Endometrial microvascular endothelial cells (primary cell): ENCODE measurements around the gene DOCK1. TPM values are rescaled to one million over a fixed set of nuclear protein-coding genes. Genes with fewer than 3 reads are reported as not detected.

Experiments
- in situ Hi-C: cut with HindIII; loops from 2 replicates; pipeline ENCODE4 v1.10.0; 2017; ENCODE audit warnings: low sequenced_read_pairs, low pct_unique_long_range_greater_than_20kb; ENCODE audit errors: inconsistent ontology term
- total RNA-seq: library from RNA; depleted of rRNA; stranded (reverse); fragments of >200 nt; gene quantifications from one replicate; pipeline ENCODE4 v1.2.3, GENCODE V29; 2015; ENCODE audit errors: inconsistent ontology term

Gene DOCK1
- total RNA-seq, 1 donor from 2014 or later: 38.1 TPM

DNA sequence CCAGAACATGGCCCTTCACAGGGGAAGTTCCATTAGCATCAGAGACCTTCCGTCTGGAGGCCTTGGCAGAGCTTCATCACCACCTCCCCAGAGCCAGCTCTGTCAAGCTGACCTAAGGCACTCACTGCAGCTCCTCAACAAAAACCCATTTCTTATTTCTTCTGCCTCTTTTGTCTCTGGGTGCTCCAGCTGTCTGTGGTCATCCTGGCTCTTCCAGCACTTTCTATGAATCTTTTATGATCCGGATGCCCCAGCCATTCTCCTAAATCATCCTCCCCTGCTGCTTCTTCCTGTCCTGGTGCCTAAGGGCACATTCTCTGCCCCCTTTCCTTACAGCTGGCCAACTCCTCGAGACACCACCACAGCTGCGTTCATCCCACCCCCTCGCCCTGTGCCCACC lies 462.9 kb downstream of the DOCK1 start:
- in situ Hi-C loops: no loop called here

DNA sequence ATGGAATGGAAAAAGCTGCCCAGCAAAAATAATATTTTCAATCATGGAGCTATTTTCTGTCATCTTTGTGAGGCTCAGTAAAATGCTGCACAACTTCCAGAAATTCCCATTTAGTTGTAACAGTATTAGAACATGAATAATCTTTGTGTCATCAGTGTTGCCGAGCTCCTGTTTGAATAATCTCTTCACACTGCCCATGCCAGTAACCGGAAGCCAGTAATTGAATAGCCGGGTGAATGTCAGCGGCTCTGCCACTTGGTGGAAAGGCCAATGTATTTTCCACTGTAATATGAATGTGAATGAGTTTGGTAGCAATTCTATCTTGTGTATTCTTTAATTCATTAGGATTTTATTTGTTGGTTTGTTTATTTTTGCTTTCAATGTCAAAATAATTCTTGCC lies 463.7 kb downstream of the DOCK1 start:
- in situ Hi-C loops: no loop called here

DNA sequence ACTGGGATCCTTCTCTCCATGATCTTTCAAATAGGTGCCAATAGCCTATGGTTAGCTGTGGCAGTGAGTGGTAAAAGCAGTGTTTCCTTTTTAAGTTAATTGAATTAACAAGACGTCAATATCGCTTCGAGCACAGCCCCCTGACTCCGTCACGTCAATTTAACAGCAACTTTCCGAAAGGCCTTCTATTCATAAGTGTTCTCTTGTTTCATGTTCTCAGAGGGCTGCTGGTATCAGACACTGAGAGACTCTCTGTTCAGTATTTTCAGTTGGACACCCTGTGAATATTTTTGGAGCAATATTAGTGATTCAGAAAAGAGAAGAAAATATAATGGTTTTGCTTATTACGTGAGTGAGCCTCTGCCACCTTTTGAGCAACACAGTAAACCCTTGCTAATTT lies 465.4 kb downstream of the DOCK1 start:
- in situ Hi-C loops: no loop called here

DNA sequence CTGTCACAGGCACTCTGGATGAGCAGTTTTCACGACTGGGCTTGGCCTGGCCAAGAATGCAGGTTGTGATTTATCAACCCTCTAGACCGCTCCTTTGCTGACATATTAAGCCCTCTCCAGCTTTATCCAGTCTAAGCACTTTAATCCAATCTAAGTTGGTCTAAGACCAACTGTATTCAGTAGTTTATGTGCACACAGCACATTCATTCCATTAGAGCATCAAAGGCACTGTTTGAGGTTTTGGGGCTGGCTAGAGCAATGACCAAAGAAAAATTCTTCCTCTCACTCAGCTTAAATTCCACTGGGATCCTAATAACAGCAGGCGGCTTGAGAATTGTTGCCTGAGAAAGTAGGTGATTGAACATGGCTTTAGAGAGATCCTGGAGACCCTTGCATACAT lies 467.1 kb downstream of the DOCK1 start:
- in situ Hi-C loops: no loop called here

DNA sequence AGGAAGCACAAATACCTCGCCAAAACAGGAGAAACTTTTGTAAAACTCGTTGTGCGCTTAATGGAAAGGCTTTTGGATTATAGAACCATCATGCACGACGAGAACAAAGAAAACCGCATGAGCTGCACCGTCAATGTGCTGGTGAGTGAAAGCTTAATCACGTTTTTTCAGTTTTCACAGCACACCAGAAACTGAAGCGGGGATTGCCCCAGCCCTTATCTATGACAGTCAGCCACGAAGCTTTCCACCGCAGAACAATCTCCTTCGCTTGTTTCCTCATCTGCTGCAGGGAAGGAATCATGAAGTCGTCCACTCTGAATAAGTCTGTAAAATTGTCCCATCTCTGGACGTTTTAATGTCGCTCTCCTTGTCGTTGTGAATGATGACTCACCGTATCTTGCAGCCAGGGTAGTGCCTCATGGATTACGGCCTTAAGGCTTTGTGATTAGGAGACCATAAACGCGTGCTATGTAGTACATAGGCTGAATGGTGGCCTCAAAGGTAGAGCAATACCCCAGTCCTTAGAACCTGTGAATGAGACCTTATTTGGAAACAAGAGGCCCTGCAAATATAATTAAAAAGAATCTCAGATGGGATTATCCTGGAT lies 468.9 kb downstream of the DOCK1 start:
- in situ Hi-C loops: no loop called here

DNA sequence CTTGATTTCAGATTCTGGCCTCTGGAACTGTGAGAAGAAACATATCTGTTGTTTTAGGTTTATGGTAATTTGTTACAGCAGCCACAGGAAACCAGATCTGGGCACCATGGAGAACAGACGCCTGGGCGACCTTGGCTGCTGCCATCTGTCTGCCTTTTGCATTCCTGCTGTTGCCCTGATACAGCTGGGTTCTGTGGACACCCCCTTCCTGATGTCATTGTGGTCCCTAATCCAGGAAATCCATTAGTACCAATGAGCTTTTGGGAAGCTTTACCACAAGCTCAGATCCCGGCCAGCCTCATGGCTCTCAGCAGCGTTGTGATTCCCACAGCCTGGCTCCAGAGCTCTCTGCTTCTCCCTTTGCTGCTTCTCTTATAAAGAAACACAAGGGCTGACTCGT lies 469.7 kb downstream of the DOCK1 start:
- in situ Hi-C loops: no loop called here

DNA sequence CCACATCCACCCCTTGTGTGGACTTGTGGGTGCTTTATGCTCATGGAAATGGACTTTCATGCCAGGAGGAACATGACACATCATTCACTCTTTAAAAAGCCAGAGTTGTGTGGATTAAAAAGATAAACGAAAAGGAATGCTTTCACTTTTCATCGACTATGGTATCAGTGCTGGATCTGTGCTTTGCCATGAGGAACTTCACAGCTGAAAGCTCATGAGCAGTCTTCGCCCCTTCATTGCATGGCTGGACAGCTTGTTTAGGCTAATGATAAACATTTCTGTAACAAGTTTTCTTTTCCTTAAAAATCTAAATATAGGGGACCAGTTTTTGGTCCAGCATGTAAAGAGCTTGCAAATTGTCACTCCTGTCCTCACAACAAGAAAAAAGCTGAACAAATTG lies 470.2 kb downstream of the DOCK1 start:
- in situ Hi-C loops: no loop called here

DNA sequence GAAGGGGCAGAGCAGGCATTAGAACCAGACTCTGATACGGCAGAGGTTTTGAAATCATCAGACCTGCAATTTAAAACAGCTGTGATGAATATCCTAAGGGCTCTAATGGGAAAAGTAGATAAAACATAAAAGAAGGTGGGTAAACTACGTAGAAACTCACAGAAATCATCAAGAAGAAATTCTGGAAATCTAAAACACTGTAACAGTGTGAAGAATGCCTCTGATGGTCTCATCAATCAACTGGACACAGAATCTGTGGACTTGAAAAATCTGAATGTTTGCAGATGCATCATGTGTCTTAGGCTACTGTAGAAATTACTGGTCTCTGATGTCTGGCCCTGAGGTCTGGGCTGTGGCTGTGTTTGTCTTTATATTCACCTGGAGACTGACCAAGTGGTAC lies 470.8 kb downstream of the DOCK1 start:
- in situ Hi-C loops: no loop called here

DNA sequence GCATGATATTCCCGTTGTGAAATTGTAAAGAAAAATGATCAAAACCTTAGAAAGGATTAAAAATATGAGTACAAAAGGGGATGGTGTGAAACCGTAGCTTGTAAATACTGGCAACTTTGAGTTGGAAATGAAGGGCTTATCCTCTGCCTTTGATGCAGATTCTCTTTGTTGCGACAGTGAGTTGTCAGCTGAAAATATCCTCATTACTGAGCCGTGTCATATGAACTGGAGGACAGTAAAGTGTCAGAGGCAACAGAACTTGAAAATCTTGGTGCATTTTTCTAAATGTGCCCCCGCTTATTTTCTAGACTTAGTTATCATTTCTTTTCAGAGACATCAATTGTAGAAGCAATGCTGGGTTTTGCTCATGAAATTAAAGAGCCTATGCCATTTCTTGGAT lies 473.4 kb downstream of the DOCK1 start:
- in situ Hi-C loops: no loop called here

DNA sequence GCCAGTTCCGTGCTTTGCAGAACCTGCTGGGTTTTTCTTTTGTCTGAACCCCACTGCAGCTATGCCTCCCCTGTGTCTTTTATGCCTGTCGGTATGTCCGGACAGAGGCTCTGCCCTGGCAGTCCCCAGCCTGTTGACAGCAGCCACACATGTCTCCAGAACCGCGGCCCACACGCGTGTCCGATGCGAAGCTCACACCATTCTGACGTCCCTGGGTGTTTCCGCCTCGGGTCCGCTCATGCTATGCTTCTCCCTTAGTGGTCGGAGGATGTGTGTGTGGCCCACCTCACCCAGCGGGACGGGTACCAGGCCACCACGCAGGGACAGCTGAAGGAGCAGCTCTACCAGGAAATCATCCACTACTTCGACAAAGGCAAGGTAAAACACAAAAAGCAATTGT lies 479.3 kb downstream of the DOCK1 start:
- in situ Hi-C loops: no loop called here

DNA sequence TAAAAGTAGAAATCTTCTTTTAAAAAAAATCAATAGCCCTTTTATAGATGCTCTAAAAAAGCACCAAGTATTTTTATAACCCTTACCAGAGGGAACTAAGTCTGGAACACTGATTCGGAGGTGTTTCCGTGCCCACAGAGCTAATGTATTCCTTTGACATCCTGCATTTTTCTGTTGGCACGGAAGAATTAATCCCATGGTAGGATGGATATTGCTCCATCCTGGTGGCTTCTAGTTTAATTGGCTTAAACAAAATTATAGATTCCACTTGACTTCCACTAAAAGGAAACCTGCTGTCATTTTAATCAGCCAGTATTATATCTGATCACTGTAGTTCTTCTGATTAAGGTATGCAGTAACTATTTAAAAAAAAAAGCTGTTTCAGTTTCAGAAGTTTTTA lies 479.8 kb downstream of the DOCK1 start:
- in situ Hi-C loops: no loop called here

DNA sequence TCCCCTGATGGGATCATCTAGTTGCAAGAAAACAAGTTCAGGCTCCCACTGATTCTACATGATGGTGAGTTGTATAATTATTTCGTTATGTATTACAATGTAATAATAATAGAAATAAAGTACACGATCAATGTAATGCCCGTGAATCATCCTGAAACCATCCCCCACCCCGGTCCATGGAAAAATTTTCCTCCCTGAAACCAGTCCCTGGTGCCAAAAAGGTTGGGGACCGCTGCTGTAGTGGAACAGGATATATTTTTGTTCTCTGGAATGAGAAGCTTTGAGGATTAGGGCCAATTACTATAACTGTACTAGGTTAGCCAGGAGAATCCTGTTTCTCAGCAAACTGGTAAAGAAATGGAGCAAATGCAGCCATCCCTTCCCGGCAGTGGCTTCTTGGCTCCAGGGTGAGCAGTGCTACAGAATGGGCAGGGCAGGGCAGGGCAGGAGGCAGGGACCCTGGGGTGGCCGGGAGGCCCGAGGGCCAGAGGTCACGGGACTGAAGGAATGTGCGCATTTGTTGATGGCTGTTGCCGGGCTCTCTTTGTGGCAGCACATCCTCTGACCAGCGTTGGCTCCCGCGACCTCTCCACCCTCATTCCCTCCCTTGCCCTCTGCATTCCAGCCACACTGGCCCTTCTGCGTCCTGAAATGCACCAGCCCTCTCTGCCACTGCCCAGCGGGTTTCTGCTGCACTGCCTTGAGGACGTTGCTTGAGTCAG lies 481.5 kb downstream of the DOCK1 start:
- in situ Hi-C loops: no loop called here

DNA sequence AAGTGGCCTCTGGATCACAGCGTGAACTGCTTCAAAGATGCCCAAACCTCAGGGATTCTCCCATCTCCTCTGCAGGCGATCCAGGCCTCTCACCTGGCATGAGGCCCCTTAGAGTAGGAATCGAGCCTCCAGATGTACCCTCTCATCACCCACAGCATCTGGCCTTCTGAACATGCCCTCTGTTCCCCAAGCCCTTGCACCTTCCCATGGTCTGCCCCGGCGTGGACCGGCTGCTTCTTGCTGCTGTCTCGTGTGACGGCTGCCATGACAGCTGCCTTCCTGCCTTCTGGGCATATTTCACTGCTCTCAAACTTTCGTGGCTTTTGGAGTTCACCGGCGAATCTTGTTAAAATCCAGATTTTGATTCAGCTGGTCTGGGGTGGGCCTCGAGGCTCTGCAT lies 486.6 kb downstream of the DOCK1 start:
- in situ Hi-C loops: no loop called here

DNA sequence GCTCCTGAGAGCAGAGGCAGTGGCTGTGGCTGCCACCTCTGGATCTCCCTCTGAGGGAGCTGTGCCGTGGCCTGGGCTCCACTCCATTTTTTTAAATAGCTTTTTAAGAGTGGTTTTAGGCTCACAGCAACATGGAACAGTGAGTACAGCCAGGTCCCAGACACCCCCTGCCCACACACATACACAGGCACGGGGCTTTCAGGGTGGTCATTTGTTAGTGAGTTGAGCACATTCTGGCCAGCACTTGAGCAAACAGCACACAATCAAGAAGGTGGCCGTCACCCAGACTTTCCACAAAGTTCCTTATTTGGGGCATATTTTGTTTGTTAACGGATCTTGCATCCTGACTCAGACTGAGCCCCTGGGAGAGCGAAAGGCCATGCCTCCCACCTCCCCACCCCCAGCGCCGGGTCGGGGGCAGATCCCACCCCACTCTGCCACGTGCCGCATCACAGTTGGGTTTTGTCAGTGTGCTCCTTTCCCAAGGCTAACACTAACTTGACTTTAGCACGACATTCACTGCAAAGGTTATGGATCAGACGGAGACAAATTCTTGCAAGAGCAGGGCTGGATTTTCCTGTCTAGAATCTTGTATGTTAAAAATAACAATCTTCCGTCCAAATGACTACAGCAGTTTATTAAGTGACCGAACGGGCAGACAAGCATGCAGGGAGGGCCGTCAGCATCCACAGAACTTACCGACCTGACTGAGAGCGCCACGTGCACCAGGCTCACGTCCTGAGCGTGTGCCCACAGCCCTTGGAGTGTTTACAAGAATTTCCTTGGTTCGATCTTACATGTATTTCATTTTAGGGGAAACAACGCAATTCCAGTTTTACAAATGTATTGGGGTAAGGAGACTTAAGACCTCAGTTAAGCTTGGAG lies 487.4 kb downstream of the DOCK1 start:
- in situ Hi-C loops: no loop called here

DNA sequence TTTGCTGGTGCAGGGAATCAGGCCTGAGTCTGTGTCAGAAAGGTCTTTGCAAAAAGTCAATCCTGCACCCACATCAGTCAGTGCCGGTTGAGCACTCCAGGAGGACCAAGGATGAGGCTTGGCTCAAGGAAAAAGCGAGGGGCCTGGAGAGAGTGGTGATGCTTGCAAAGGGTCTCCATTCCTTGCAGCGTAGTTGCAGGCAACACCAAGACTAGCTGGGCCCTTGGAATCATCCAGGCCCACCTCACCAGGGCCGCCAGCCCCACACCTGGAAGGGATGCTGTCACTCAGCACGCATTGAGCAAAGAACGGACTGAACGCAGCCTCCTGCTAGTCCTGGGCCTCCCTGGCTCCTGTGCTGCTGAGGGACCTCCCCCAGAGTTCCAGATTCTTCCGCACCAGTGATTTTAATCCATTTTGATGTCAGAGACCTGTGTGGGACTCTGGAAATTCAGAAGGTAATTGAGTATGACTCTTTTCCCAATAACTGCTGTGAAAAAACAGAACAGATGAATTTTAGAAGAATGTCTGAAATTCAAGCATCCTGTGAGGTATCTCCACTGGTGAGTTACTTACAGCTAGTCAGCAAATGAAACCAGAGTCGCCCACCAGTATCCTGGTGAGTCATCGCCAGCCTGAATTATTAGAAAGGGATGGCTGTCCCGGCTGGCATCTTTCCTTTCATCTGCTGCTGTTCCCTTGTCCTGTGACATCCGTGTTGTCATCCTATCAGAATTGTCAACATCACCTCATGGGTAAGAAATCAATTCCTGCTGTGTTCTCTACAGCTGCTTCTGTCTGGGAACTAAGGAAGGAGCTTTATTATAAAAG lies 493.1 kb downstream of the DOCK1 start:
- in situ Hi-C loops: no loop called here

DNA sequence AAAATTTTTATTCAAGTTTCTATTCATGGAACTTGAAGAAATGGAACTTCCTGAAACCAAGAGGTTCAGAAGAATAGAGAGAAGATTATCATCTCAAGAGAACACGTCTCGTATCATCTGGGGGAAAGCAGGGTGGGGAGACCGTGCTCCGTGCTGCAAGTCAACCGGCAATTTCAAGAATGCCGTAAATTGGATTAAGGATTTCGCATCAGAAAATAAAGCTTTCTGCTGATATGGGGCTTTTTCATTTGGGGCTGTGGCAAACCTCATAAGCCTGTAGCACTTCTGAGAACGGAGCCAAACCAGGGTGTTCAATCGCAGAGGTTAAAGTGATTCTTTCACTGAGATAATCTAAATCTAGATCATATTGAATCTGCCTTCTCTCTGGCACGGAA lies 493.7 kb downstream of the DOCK1 start:
- in situ Hi-C loops: no loop called here

DNA sequence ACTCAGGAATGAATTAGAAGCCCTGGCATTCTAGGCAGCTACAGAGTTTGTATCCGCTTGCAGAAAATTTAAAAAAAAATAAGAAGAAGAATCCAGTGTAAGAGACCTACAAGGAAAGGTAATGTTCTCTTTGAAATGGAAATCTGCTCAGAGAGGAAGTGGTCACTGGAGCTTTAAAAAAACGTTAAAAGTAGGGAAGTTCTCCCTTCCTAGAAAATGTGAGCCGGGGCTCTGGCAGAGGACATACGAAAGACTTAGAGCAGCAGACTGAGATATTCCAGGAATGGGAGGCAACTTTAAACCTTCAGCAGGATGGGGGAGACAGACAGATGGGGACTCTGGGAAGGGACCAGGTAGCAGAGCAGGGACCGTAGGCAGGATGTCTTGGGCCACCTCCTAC lies 494.4 kb downstream of the DOCK1 start:
- in situ Hi-C loops: no loop called here

DNA sequence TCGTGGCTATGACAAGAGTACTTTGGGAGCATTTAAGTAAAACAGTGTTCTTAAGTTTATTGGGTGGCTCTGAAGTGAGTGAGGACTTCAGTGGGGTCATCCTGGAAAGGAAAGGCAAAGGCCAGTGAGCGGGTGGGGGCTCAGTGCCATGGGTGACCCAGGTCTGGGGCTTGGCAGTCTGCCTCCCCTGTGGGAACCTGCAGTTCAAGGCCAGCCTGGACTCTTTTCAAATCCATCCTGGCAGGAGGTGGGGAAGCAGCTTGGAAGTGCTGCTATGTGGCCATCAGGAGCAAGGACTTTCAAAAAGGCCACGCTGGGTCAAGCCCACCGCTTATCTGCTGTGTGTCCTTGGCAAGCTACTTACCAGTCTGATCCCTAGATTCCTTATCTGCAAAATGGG lies 495.0 kb downstream of the DOCK1 start:
- in situ Hi-C loops: no loop called here
